PC-3 (cell line): ENCODE data around the gene TGFBR3.

Source experiments
- CTCF ChIP-seq: fragments of 300-600 bp; sonication (generic); conservative IDR thresholded peaks from 2 replicates; pipeline ENCODE4 v1.5.1; 2017; ENCODE audit warnings: antibody characterized with exemption, low read depth, mild to moderate bottlenecking, low read length
- EZH2 ChIP-seq: fragments of 300-600 bp; sonication (generic); IDR thresholded peaks from one replicate; pipeline ENCODE4 v1.6.1; 2017; ENCODE audit warnings: antibody characterized with exemption, mild to moderate bottlenecking, low read length; ENCODE audit not compliant: unreplicated experiment
- EZH2phosphoT487 ChIP-seq: fragments of 300-600 bp; sonication (generic); IDR thresholded peaks from 2 replicates; pipeline ENCODE4 v1.6.1; 2018; ENCODE audit warnings: mild to moderate bottlenecking, antibody characterized with exemption, low read length, borderline replicate concordance

DNA sequence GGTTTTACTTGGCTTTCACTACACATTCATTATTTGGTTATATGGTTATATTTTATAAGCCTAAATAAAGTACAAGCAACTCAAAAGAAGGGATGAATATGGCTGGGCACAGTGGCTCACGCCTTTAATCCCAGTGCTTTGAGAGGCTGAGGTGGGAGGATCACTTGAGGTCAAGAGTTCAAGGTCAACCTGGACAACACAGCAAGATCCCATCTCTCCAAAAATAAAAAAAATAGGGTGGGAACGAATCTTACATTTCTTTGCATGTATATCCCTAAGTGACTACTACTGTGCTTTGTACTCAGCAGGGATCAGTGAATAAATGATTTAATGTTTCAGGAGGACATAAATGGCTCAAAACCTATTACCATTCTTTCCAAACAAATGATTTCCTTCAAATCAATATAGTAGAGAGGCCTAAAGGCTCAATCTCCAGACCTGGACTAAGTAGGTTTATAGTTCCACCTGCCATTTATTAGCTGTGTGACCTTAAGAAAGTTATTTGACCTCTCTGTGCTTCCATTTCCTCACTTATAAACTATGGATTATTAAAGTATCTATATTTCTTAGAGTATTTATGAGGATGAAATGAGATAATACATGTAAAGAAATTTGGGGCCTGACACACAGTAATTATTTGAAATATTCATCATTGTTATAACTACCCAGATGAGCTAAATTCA lies 28.3 kb downstream of the TGFBR3 start:
- no peak for TF ChIP-seq CTCF
- no peak for TF ChIP-seq EZH2
- no peak for TF ChIP-seq EZH2phosphoT487
